Kidney capillary endothelial cell (primary cell): ENCODE measurements around the gene NFIA.

Experiments used
- DNase-seq: peaks from one replicate; pipeline ENCODE4 v3.0.0-alpha.2; 2018; ENCODE audit warnings: low spot score

Gene NFIA

DNA sequence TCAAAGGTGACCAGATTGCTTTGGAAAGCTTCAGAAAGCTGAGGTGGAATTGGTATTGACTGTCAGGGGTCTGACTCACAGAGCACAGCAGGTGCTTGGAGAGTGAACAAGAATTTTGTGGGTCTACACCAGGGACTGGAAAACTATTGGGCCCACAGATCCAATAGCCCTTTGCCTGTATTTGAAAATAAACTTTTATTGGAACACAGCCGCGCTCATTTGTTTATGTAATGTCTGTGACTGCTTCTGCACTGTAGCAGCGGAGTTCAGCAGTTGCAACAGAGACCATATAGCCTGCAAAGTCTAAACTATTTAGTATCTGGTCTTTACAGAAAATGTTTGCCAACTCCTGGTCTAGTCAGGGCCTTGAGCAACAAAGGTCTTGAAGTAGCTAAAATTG lies 315.6 kb downstream of the NFIA start:
- no peak for DNase-seq

DNA sequence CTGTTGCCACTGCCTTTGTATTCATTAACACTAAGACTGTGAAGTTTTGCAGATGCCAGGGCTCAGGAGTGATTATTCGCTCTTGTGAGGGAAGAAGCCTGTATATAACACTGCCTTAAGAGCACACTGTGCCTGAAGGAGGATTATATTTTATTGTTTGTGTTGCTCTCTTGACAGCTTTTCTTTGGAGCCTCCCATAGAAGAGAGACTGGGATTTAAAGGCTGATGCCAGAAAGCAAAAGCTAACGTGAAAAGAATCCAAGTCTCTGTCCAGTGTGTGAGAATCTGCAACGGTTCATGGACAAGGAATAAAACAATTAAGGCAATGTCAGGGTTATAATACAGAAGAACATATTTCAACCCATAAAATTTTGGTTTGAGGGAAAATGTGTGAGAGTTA lies 316.8 kb downstream of the NFIA start:
- DNase-seq = no peak

DNA sequence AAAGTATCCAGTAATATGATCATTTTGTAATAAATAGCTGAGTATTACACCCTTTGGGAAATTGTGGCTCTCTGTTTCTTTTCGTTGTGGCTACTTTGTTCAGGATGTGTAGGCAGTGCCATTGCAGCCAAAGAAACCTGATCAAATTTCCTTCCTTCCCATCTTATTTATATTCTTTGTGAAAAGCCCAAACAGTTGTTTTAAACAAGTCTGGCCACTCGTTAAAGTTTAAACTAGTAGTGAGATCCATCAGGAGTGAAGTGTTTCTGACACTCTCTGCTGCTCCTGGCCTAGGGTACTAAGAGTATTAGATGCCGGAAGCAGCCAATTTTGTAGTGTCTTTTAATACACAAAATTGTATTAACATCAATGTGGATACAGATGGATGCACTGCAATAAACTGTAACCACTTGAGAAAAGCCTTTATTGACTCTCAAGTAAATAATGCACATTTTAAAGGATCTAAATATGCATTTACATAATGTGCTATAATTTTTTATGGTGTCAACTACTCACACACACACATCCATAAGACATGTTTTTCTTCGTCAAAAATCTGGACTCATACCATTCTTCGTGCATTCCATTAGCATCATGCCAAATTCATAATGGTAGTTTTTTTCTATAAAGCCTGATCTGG lies 317.9 kb downstream of the NFIA start:
- DNase-seq = no peak

DNA sequence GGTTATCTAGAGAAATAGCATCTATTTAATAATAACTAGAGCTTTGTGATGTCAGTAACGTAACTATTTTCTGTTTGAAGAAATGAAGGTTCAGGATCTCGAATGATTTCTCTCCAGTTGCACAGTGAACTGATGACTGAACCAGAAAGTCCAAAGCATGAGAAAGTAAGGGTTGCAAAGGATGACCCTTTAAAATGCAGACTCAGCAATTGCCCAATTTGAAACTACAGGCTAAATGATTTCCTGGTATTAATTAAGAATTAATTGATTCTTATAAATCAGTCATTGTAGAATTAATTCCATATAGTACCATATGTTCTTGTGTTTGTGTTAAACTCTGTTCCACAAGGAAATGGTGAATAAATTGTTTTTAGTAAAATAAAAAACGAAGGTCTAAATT lies 318.6 kb downstream of the NFIA start:
- no peak for DNase-seq

DNA sequence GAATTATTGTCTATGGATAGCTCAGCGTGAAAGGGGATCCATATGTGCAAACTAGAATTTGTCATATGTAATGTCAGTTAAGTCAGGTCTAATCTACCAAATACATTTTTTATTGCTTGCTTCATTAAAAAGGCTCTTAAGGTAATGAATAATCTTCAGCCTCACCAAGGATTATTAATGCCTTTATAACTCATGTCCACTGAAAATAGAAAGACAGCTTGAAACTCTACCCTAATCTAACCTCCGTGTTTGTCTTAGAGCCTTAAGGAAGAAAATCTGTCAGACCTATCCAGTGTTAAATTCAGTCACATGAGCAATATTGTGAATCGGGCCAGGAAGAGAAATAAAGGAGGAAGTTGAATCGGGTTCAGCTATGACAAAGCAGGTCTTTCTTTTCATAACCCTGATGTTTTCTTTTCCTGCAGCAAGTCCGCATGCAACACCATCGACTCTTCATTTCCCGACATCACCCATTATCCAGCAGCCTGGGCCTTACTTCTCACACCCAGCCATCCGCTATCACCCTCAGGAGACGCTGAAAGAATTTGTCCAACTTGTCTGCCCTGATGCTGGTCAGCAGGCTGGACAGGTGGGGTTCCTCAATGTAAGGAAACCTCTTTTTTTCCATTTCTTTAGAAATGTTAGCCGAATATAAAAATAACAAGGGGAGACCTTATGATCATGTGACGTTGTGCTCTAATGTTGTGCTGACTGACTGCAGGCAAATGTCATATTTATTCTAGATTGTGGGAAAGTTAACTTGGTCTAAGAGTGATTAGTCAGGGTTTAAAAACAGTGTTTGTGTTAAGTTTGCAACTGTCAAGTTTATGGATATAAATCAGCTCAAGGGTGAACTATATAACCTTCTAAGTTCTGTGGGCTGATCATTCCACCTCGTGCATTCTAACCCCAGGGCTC lies 321.6 kb downstream of the NFIA start:
- DNase-seq = no peak

DNA sequence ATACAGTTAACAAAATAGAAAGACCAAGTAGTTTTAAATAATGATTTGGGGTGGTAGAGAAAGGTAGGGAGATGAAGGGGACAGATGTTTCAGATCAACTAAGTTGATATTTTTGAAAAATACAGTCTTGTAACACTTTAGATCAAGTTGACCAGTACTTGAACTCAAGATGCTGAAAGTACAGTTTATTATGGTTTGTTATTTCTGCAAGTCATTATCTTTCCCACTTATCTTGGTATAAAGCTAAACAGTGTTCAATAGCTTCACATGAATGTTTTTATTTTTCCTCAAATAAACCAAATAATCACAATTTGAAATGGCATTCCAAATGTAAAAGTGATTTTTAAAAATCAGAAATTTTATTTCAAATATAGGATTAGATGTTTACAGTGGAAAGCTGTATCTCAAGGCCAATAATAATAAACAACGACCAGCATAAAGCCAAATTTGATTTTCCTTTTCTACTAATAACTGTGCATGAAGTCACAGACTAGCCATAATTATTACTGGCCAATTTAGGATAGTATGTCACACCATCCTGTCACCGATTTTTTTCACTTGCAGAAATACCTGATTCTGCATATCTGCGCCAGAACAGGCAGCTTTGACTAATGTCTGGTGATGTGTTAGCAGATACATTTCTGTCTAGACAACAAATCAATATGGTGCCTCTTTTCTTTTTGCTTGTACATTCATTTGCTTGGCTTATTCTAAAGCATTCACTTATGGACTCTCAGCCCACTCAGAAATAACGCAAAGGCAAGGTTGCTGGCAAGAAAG lies 322.4 kb downstream of the NFIA start:
- no peak for DNase-seq

DNA sequence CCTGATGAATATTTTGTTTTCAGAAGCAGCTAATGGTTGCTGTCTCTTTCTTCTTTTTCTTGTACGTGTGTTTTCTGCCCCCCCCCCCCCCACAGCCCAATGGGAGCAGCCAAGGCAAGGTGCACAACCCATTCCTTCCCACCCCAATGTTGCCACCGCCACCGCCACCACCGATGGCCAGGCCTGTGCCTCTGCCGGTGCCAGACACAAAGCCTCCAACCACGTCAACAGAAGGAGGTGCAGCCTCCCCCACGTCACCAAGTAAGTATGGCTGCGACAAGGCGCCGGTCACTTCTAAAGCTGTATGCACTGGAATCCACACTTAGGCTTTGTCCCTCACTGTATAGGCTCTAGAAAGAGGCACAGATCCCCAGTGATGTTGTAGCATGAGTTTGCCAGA lies 324.1 kb downstream of the NFIA start:
- no peak for DNase-seq

DNA sequence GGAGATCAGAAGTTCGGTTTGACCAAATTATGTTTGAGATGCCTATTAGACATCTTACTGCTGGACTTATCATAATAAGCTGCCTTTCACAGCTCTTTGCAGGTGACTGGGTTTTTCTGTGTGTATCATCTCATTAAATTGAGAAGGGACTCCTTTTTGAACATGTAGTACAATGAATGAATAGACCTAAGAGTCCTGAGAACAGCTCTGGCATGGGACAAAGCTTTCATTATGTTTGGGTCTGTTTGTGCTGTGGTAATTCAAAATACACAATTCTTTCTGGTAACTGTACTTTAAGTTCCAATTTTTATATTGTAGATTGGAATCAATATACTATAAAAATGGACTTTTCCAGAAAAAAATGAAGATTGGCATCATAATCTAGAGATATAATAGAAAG lies 330.2 kb downstream of the NFIA start:
- no peak for DNase-seq

DNA sequence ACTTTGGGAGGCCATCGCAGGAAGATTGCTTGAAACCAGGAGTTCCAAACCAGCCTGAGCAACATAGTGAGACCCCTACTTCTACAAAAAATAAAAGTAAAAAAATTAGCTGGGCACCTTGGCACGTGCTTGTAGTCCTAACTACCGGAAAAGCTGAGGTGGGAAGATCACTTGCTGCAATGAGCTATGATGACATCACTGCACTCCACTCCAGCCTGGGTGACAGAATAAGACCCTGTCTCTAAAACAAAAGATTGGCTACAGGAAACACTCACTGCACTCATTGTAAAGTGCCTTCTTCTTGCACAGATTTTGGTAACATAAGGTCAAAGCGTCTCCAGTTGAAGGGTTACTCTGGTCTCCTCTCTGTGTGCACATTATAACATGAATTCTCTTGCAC lies 336.8 kb downstream of the NFIA start:
- DNase-seq = no peak

DNA sequence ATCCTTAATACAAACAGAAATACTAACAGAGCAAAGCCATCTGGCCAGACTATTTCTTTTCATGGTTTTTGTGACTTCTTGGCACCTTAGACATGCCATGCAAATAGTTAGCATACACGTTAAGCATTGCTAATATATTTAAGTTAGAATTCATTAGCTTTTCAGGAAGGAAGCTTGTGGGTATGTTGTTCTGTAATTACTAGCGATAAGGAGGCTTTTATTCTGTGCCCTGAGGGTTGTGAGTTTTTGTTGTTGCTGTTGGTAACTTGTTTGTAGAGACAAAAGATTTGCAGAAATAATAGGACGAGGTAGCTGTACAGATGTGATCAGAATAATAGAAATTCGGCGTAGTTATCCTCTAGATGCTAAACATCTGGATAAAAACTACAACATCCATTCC lies 337.3 kb downstream of the NFIA start:
- DNase-seq = no peak

DNA sequence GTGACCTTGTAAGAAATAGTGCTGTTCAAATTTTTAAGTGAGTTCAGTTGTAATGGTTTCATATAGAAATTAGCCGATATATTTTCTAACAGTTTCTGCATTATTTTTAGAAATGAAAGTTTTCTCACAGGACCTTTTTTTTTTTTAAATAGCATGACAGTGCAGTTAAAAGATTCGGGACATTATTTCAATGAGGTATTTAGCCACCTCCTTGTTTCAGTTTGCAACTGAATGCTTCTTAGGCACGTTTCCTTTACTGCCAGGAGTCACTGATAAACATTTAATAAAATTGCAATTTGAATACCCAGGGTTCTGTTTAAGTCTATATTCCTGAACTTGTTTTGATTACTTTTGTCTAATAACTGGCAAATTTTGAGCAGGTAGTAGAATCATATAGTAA lies 337.9 kb downstream of the NFIA start:
- DNase-seq = no peak

DNA sequence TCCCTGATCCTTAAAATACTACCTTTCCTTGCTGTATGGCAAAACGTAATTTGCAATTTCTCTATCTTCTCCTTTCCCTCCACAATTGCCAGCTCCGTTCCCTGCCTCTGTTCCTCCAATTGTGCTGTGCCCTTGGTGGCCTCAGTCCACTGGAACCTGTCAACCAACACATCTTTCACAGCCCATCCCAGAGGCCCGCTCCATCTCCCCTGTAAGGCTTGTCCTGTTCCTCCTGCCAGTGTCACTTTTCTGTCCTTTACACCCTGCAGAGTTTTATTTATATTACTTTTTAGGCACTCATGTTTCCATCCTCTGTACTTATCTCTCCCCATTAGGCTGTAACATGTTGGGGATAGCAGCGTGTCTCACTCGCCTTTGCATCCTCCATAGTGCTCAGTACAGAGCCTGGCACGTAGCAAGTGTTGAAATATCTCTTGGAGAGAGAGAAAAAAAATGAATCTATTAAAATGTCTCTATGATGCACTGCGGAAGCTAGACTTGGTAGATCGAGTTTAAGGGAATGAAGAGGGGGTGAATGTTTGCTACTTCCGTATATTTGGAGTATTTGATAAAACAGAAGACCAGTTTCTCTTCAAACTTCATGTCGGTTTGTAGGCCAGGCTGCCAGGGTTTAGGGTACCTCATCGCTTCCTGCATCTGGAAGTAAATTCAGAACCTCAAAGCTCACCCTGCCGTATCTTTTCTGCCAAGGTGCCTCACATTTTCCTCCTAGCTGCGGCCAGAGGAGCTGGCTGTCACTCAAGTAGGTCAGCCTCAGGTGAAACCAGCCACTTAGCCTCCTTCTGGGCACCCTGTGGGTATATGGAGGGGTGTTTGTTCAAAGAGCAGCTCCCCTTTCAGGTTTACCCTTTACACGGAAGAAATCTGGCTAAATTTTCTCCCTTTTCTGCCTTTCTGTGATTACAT lies 338.8 kb downstream of the NFIA start:
- DNase-seq = no peak

DNA sequence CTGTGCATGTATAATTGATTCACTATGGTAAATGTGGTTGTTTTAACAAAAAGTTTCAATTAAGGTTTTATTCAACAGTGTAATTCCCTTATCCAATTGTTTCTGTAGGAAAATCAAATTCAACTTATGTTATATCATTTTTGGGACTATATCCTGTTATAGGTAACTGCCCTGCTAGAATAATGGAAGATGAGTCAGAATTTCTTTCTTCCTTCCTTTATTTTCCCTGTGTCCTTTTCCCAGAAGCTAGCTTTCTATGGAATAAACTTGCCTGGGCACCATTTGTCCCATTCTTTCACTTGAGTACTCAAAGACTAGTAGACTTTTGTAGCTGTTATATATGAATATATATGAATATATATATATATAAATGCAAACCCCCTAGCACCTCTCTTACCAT lies 341.3 kb downstream of the NFIA start:
- no peak for DNase-seq

DNA sequence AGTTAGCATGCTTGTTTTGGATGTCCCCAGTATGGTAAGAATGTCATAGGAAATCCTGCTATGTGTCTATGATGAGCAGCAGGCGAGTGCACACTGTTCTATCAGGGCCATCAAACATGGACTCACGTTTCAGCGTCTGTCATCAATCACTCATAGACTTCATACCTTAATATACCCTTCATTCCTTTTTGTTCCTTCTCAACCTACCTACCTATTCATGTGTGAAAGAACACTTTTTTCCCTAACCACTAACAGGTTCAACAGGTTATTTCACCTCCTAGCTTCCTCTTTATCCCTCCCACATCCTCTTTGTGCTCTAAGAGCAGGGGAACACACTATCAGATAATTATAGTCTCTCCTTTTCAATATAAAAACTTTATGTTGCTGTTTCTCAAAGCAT lies 342.0 kb downstream of the NFIA start:
- DNase-seq = no peak

DNA sequence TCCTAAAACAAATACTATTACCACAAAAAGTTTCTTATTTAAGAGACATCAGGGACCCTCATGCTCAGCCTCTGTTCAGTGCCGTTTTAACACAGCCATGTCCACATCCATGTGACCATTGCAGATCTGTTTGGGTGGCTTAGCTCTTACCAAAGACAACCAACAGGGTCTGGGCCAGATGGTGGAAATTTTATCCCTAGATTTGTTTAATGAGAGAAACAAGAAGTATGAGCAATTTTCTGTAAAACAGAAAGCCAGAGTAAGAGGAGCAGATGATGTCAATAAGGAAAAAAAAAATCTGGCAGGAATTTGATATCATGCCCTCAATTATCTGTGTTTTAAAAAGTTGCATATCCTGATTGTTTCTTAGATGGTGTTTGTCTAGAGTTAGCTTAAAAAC lies 342.7 kb downstream of the NFIA start:
- DNase-seq = no peak

DNA sequence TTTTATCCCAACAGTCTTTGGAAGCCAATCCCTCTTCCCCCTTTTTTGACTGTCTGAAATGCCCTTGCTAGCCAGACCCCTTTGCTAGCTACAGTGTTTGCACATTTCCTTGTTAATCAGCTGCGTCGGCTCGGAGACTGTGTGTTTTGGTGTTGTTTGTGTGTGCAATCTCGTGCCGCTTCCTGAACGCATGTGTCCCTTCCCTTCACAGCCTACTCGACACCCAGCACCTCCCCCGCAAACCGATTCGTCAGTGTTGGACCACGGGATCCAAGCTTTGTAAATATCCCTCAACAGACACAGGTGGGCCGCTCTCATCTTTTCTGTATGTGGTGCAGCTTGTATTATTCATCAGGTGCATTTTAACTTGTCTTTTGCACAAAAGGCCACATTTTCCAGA lies 343.9 kb downstream of the NFIA start:
- no peak for DNase-seq

DNA sequence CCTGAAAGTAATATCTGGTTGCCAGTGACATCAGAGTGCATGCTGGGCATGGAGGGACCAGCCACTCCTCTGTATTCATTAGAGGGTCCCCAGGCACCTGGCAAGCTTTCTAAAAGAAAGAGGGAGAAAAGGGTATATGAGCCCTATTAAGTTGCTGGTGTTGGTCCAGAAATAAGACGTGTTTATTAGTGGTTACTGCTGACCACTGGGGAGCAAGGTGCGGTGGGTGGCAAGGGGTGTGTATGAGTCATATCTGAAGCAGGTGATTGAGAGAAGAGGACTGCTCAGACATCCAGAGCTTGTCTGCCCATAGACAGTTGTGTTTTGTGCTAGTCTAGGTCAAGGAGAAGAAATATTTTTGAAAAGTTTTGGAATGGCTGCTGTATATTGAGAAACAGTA lies 344.5 kb downstream of the NFIA start:
- DNase-seq = no peak

DNA sequence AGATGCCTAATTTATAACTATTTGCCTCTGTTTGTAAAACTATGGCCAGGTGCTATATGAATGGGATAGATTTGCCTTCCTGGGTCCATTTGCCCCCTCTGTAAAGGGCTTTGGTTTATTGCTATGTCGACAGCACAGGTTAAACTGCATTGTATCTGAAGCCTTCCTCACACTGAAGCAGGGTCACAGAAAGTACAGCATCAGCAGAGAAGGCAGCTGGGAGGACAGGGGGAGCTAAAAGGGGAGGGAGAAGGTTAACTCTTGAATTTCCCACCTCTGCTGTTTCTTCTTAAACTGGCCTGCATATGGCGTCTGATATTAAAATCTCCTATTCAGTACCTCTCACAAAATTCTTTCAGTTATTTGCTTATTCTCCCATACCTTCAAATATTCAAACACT lies 345.1 kb downstream of the NFIA start:
- DNase-seq = no peak

DNA sequence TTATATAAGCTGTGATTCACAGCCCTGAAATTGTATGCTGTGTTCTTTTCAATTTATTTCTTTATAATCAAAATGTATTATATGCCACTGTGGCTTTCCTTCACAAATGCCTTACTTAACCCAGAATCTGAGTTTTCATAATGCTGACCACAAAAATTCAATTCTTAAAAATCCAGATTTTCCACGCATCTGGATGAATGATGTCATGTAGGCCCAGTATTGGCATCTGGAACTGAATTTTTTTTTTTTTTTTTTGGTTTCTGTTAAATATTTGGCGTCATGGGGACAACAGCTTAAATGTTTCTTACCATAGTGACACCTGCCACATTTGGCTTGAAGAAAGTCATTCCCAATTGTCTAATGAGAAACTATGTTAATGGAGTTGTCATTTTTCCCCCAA lies 345.8 kb downstream of the NFIA start:
- no peak for DNase-seq

DNA sequence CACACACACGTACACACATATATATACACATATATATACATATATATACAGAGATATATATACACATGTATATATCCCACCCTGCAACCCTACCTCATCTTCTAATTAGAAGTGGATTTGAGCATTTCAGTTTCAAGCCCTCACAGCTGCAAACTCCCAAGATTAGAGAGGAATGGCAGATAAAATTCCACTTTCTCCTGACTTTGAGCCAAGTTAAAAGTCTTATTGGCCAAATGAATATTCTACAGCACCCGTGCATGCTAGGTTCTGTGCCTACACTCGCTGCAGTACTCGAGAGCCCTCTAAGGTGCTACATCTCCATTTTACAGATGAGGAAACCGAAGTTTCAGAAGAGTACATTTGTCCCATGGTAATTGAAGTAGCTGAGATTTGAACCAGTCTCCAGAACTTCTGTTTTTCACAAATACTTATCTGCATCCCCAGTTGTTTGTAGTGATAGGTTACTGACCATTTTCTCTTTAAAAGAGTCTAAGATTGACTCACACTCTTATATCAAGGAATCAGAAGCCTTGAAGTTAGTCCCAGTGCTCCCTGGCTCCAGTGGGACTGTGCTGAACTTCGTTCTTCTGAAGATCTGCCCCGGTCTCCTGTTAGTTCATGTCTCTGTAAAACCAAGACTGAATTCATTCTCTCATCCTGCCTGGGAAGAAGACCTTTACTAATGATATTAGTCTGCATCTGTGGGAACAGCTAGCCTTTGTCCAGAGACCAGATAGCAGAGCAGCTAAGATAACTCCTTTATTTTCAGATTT lies 350.4 kb downstream of the NFIA start:
- no peak for DNase-seq

DNA sequence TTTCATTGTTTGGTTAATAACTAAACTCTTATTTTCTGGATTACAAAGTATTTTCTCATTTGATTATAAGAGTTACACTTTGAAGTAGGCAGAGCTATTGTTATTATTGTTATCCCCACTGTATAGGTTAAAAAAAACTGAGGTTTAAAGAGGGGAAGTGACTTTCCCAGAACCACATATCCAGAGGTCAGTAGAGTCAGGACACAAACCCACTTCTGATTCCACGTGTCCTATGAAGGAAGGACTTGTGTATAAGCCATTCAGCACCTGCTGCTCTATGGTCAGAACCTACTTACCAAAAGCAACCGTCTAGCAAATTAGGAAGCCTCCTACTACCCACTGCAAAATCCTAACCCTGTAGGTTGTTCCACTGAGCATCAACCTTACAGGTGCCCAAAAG lies 351.3 kb downstream of the NFIA start:
- no peak for DNase-seq
